GM18505 (cell line): Measurements from ENCODE around the gene WRAP73.

Experiments used
- ATAC-seq: cut with Tn5 transposase; IDR thresholded peaks from one replicate; pipeline ENCODE4 v1.9.1; 2021; ENCODE audit not compliant: unreplicated experiment
- POLR2A ChIP-seq: IDR thresholded peaks from 4 replicates; pipeline ENCODE4 v1.6.1; 2011; ENCODE audit warnings: borderline replicate concordance; ENCODE audit not compliant: insufficient read depth, insufficient read length; ENCODE audit errors: extremely low read depth

WRAP73 gene

DNA sequence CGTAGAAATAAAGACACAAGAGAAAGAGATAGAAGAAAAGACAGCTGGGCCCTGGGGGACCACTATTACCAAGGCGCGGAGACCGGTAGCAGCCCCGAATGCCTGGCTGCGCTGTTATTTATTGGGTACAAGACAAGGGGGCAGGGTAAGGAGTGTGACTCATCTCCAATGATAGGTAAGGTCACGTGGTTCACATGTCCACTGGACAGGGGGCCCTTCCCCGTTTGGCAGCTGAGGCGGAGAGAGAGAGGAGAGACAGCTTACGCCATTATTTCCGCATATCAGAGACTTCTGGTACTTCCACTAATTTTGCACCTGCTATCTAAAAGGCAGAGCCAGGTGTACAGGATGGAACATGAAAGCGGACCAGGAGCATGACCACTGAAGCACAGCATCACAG lies 29.2 kb downstream of the WRAP73 start:
- TF ChIP-seq POLR2A = no peak
- ATAC-seq = no peak

GRCh38 chr1:3618881-3619671 lies 30.8 kb downstream of the WRAP73 start:
- no peak for TF ChIP-seq POLR2A
- no peak for ATAC-seq

- no peak for TF ChIP-seq POLR2A
- ATAC-seq = no peak
These were observed 31.4 kb downstream of the WRAP73 start for GRCh38 chr1:3618531-3618880.

DNA sequence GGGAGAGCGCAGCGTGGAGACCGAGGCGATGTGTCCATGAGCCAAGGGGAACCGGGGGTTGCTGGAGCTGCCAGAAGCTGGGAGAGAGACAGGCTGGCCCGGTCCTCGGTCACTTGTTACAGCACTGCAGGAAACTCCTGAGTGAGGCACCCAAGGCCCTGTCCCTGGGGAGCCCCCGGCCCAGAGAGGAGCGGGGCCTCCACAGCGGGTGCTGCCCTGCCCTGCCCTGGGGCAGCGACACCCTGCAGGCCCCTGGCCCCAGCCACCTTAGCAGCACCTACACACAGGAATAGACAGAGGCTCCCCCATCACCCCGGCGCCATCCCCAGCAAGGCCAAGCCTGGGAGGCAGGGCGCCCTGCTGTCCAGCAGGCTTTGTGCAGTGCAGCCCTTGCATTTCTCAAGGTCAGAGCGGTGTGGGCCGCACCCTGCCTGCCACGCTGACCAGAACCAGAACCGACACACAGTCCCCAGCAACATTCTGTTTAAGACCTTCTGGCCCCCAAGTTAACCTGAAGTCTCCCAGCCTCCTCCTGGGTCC lies 32.0 kb downstream of the WRAP73 start:
- no peak for TF ChIP-seq POLR2A
- ATAC-seq = no peak

GRCh38 chr1:3616861-3617260 lies 33.0 kb downstream of the WRAP73 start:
- no peak for ATAC-seq
- TF ChIP-seq POLR2A = no peak

DNA sequence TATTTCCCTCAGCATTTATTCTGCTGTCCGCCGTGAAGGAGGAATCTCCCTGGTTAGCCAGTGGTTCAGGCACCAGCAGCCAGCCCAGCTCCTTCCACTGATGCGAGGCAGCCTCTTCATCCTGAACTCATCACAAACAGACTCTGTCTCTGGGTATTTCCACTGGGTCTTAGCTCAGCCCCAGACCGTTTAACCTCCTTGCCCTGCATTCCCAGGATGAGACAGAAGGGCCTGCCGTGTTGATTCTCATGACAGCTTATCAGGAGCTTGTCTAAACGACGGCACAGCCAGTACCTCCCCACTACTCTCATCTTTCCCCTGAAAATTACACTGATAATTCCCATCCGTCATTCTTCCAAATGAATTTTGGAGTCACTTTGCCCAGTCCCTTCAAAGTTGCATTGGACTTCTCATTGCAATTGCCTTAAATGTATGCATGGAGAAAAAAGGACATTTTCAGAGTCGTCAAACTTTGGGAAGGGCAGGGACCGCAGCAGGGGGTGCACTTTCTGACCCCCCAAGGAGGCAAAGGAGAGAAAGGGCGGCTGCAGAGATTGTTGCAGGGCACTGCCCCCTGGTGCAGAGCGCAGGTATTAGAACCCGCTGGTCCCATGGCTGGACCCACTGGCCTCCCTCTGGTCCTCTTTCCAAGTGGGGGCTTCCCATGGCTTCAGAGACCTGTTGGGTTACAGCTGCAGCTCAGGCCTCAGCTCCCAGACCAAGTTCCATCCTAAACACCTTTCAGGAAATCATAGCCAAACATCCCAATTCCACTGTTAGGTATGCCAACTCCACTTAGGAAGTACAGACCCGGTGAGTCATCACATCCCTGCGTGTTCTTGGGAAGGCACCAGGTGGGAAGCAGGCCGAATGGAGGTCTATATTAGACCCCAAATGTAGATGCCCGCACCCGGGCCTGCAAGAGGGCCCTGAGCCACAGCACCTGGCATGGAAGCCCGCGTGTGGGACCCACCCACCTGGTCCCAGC lies 34.9 kb downstream of the WRAP73 start:
- no peak for ATAC-seq
- no peak for TF ChIP-seq POLR2A

DNA sequence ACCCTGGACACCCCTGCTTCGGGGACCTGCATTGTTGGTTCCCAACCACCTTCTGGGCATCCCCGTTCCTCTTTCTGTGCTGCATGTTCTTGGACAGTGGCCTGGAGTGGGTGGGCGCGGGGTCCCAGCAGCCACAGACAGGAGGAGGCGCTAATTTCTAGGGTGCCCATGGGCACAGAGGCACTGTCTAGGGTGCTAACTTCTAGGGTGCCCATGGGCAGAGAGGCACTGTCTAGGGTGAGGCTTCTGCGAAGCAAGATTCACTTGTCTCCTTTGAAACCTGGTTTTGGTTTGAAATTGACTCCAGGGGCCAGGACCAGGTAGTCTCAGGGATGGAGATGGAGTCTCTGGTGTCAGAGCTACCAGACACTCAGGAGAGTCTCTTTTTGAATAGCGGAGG lies 37.8 kb downstream of the WRAP73 start:
- ATAC-seq = no peak

DNA sequence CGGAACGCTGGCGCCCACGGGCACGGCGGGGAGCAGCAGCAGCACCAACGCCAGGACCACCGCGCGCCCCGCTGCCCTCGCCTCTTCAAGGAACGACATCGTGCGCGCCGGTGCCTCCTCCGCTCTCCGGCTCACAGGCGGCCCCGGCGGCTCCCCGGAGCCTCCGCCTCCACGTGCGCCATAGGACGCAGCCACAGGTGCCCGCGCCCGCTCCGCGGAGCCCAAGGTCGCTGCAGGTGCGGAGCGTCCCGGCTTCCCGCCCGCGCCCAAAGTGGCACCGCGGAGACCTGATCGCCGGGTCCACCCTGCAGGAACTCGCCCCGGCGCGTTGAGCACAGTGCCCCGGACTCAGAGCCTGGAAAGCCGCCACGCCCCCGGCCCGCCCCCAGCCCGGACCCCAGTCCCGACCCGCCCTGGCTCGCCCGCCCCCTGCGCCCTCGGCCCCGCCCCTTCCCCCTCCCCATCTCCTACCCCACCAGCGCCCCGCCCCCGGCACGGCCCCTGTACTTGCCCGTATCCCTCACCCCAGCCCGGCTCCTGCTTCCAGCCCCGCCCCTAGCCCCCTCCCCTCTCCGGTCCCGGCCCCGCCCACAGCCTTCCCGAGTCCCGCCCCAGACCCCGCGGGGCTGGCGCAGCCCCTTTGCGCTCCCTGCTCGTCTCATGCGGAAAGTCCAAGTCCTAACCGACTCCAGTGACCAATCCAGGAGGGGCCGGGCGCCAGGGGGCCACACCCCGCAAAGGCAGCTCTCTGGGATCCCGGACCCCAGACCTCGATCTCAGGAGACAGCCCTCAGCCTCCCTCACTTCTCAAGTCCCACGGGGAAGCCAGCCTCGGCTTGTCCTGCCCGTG lies 38.5 kb downstream of the WRAP73 start, which contains the start of gene MEGF6:
TSS of gene MEGF6 (minus strand) at position 339 of the 850 bp plus-strand sequence. CDS start at position 99, 240 bp downstream.
- TF ChIP-seq POLR2A = no peak
- ATAC-seq = no peak

More for the DNA sequence above, 37.8 kb downstream of the WRAP73 start:
- TF ChIP-seq POLR2A = no peak

- no peak for ATAC-seq
- TF ChIP-seq POLR2A = no peak
These were observed 39.3 kb downstream of the WRAP73 start for GRCh38 chr1:3610527-3611169.

DNA sequence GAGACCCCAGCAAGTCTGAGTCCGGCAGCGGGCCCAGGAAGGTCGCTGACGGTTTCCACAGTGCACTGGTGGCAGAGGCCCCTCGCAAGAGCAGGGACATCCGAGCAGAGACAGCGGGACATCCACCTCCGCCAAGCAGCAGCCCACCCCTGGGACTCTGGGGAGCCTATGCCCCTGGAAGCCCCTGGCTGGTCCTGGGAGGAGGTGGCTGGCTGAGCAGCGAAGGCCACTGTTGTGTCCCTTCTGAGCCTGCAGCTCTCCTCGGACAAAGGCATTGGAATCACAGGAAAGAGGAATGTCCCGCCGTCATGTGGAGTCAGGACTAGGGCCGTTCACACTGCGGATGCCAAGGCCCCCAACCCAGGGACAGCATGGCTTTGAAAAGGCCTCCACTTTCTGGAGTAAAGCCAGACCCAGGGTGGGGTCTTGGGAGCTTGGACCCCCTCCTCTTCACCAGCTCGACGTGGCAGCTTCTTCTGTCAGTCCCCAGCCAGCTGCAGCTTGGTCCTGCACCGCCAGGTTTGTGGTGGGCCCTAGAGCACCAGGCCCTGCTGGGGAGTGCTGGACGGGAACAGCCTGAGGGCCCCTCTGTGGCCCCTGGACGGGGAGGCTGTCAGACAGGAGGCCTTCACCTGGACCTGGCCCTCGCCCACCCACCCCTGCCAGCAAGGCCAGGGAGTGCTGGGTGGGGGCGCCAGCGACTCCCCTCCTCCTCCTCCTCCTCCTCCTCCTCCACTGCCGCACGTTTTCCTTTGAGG lies 40.0 kb downstream of the WRAP73 start:
- ATAC-seq = no peak
- no peak for TF ChIP-seq POLR2A

- no peak for TF ChIP-seq POLR2A
- no peak for ATAC-seq
These were observed 40.7 kb downstream of the WRAP73 start for GRCh38 chr1:3609016-3609768.
